Activated CD8-positive, alpha-beta memory T cell treated with anti-CD3 and anti-CD28 coated beads for 48 hours (primary cell): ENCODE results near the gene TMEM41A.

Source experiments
- DNase-seq, 3 experiments: peaks; one replicate each; pipeline ENCODE4 v3.0.0-alpha.2; 2020; ENCODE audit warnings: low read depth in 2 of 3, low spot score in 2 of 3

TMEM41A gene

DNA sequence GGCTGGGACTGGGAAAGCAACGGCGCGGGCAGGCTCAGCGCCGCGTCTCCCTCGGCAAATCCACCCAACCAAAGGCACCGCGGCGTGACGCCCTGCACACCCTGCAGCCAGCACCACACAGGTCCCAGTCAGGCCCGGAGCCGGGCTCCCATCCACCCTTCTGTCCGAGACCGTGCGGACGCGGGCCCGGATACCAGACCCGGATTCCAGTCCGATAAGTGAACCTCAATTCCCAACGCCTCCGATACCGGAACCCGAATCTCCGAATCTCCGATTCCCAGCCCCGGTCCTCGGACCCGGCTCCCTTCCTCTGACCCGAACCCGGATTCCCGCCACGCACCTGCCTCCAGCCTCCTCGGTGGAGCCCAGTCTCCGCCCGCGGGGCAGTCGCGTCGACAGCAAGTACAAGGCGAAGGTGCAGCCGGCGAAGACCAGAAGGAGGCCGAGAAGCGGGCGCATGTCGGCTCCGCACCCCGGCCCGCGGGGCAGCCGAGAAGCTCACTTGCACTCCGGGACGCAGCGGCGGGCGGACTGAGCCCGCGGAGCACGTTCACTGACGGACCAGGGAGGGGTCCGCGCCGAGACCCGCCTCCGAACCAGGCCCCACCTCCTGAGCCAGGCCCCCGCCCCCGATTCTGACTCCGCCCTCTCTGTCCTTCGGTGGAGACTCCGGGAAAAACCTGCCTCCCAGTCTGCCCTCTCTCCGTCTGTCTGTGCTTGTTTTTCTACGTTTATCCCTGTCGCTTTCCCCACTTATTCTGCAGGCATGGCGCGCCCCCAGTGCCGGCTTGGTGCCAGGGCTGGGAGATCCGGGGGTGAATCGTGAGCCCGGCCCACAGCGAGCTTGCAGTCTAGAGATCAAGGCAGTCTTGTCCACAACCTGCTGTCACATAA is at the start of gene TMEM41A:
Gene TMEM41A (minus strand): TSS at position 533 of the 894 bp plus-strand sequence. CDS start 74 bp downstream, at position 459.
- DNase-seq = peak; percentile 79 to 90 (median 89)

DNA sequence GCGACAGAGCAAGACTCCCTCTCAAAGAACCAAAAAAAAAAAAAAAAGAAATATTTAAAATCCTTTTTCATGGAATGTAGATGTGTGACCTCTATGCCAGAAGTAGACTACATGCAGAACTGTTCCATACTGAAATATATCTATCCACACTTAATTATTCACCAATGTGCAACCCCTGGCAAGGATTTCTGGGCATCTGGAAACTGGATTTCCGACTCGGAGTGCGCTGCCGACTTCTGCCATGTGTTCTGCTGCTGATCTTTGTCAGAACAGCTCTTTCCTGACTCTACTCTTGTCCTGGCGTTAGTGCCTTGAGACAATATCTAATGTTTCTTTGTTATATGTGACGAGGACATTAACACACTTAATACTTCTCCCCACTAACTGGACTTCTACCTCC is 41.9 kb upstream of the TMEM41A start:
- DNase-seq = no peak

DNA sequence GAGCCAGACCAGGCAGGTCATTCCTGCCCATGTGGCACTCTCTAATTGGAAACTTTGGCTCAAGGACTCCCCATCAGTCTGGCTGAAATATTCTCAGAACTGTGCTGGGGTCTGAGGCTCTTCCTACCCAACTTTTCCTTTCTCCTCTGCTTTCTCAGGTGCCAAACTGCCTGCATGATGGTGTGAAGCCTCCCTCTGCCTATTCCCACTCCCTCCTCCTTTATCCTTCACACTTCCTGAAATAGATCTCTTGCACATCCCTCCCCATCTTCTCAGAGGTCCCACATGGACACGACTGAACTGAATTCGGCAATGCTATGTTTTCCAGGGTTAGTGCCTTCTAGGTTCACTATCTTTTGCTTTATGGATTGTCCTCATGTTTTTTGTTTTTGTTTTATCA is 41.1 kb upstream of the TMEM41A start:
- no peak for DNase-seq

DNA sequence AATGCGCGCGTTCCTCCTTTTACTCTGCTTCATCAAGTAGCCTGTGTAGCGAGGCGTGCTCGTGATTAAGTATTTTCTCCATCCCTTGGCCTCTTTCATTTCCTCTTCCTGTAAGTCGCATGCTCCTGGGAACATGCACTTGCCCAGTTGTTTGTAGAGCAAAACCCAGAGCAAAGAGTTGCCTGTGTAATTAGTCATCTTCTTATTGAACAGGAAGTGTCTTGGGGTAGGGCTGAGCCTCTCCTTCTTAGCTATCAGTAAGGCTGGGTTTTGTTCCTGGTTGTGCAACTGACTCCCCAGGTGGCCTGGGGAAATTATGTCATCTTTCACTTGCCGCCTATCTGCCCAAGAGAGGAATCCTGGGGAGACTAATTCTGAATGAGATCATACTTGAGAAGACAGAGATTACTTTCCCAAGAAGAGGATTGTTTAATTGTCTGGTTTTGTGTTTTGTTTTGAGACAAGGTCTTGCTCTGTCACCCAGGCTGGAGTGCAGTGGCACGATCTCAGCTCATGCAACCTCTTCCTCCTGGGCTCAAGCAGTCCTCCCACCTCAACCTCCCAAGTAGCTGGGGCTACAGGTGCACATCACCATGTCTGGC is 38.6 kb upstream of the TMEM41A start:
- DNase-seq = peak in 1 of 3 experiments; percentile 31

DNA sequence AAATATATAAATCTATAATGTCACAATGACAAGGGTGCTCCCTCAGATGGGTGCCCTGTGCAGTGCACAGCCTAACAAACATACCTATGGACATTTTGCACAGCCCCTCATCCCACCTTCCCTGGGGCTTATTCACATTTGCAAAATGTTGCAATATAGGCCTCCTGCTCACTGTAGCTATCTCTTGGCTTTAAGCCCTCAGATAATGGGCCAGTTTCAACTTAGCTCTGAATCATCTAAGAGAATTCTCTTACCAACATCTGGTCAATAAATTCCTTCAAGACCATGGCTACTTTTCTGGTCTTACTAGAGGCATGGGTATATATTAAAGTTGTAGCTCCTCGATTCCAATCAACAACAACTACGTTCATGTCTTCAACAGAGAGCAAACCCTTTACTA is 35.7 kb upstream of the TMEM41A start:
- DNase-seq = no peak

DNA sequence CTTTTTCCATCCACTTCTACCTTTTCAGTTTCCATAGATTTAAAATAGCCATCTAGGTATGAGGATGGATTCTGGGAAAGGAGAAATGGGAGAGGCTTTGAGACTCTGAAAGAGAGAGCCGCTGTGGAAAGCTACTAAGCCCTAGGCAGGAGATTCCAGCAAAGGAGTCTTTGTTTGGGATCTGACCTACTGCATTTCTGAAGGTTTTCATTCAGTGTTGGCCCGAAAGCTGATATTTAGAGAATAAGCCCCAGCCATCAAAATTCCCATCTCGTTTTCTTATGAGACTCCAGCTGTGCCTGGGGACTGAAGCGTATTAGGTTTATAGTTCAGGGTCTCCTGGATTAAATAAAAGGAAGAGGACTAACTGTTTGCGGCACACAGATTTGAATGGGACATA is 34.1 kb upstream of the TMEM41A start:
- DNase-seq = no peak

DNA sequence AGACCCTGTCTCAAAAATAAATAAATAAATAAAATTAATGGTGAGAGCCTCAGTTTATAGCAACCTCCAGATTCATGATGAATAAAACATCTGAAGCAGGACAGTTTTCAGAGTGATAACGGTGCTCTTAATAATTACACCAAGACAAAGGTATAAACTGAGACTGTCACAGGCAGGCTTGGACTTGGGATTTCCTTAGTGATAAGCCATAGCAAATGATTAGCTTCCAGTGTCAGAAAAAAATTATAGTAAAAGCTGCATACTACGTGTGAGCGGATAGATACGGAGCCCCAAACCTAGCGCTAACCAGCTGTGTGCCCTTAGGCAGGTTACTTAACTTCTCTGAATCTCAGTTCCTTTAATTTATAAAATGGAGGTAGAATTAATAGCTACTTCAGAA is 32.0 kb upstream of the TMEM41A start:
- DNase-seq = no peak

DNA sequence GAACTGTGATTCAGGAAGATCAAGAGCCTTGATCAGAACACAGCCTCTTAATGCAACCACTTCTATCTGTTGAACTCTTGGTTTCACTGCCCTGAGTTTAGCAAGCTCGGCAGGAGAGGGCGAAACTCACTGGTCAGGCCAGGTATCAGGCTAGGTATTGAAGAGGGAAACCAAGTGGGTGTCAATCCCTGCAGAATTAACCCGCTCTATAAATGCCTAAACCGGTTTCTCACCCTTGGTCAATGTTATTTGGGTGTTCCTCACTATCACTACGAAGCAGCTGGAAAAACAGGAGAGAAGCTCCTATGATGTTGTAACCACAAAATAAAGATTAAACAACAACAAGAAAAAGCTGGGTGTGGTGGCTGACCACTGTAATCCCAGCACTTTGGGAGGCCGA is 29.7 kb upstream of the TMEM41A start:
- no peak for DNase-seq

DNA sequence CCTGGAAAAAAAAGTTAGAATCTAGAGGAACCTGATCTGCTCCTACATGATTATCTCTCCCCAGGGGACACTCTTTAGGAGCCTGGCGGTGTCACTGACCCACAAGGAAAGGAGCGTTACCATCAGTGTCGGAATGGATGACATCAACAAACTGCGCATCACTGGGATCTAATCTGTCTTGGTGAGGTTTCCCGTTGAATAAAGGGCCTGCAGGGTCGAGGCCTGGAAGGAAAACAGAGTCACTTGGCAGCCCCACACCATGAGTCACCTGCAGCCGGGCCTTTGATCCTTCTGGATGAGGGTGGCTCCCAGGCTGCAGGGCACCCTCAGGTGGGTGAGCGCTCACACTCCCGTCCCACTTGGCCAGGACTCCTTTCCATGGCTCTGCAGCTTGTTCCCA is 28.5 kb upstream of the TMEM41A start:
- no peak for DNase-seq

DNA sequence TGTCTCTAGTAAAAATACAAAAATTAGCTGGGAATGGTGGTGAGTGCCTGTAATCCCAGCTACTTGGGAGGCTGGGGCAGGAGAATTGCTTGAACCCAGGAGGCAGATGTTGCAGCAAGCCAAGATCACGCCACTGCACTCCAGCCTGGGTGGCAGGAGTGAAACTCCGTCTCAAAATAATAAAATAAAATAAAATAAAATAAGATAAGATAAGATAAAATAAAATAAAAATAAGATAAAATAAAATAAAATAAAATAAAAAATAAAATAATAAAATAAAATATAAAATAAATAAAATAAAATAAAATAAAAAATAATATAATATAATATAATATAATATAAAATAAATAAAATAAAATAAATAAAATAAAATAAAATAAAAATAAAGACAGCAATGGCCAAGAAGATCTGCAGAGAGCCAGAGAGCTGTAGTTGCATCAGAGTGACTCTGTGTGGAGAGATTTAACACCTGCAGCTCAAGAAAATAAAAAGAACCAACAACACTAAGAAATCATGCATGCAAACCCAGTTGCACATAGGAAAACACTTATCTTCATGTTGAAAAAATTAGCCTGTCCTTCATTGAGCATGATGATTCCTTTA is 27.6 kb upstream of the TMEM41A start:
- DNase-seq = no peak

DNA sequence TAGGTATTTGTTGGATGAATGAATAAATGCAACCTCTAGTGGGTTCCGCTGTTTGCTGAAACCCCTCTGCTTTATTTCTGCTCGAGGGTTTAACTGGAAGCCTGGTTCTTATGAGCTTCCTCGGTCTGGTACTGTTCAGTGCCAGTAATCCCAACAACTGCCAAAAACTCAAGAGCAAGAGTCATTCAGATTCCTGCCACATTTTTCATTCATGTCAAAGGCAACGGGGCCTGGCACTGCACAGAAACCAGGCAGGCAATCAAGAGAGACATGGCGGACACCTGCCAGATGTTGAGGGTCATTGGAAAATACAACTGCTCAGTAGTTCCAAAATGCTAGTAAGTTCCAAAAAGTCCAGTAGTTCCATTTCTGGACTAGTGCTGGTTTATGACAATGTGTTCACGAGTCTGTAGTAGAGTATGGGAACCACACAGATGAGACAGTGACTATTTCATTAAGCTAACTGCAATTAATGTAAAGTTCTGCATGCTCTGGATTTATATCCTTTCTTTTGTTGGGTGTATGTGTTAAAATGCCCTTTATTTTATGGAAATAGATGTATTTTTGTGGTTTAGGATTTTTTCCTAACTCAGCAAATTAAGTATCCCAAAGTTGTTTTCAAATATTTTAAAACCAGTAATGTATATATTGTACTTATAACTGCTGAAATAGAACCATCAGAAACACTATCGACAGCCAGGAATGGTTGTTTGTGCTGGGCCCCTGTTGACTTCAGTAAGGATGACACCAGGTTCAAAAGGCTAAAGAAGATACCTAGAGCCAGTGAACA is 22.7 kb upstream of the TMEM41A start:
- no peak for DNase-seq

DNA sequence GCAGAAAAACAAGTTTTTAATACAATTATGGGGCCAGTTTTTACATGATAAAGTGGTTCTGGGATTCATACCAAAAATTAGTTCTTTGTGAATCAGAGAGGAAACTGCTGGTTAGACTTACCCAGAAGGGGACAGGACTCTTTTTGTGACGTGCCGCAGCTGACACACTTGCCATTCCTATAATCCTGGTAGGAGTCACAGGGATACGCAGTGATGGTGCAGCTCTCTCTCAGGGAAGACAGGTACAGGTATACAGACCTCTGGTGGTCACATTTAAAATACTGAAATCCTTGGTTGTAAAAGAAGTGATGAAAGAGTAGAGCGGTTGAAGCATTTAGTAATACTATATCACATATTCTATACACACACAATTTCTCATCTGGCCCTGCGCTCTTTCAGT is 20.2 kb upstream of the TMEM41A start:
- no peak for DNase-seq

DNA sequence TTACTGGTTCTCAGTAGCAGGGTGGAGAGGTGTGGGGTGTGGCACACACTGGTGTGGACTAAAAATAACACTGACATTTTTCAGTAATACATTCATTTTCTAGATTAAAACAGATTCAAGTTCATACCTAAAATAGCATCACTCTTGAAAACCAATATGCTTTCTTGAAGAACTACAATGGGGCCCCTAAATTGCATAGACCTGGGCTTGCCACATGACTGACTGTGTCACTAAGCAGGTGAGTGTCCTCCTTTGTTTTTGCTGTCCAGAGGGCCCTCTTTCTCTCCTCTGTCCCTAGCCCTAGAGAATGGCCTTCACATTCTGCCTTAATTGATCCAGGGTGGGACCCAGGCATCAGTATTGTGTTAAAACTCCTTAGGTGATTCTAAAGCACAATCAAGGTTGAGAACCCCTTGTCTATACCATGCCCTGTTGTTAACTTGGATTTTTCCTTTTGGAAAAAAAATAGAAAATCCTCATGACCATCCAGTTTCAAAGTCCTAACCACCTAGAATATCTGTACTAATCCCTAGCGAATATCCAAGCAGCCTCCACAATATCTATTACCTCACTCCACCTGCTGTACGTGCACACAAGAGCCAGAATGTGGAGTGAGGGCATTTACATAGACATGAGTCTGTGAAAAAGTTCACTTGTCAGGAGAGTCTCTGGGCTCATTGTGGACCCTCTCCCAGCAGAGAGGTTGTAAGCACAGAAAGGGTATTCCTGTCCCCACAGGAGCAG is 18.7 kb upstream of the TMEM41A start:
- DNase-seq = no peak

DNA sequence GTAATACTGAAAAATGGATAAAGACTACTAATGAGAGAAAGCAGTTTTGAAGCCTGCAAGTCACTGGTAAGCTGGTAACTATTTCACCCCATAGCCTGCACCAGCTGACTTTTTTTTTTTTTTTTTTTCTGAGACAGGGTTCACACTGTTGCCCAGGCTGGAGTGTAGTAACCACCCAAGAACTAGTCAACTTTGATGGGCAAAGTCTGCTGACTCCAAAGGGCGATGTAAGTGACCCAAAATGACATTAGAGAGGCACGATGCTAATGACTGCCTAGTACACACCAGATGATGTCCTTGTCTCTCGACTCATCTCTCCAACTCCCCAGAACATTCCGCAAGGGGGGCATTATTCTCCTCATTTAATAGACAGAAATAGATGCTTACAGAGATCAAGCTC is 12.9 kb upstream of the TMEM41A start:
- DNase-seq = no peak

DNA sequence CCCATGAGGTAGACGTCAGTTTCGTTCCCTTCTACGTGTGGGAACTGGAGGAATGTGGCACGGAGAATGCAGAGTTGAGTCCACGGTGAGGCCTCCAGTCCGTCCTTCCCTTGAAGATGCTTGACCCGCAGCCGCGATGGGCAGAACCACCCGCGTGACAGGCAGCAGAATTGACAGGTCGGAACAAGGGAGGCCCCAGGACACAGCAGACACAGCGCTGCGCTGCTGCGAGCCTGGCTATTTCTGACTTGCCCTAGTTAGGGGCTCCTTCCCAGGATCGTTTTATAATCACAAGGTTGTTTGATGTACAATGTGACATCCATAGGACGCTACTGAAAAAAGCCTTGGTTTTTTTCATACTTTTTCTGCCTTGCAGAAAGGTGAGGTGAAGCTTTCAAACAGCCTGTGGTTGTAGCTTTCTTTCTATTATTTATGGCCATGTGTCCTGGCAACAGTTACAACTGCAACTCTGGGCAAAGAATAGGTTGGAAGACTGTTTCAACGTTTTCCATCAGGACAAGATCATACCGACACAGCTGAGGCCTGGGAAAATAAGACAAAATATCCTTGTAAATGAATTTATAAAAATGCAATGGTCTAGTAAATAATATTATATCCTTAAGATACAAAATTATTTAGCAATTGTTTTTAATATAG is 9.6 kb upstream of the TMEM41A start:
- DNase-seq = no peak

DNA sequence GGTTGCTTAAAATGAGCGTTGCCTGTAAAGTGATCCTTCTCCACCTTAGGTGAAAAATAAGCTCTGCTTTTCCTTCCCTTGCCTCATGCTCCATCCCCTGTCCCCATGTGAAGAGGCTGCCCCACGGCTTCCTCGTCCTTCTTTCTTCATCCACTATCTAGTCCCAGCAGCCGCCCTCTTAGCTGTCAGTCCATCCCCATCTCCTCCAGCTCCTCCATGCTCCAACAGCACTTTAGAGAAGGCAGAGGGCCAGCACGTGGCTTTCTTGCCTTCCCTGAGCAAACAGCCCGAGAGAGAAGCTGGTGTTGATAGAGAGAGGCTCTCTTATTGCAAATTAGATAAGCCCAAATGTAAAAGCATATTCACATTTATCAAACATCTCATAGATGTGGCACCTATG is 9.0 kb upstream of the TMEM41A start:
- no peak for DNase-seq

DNA sequence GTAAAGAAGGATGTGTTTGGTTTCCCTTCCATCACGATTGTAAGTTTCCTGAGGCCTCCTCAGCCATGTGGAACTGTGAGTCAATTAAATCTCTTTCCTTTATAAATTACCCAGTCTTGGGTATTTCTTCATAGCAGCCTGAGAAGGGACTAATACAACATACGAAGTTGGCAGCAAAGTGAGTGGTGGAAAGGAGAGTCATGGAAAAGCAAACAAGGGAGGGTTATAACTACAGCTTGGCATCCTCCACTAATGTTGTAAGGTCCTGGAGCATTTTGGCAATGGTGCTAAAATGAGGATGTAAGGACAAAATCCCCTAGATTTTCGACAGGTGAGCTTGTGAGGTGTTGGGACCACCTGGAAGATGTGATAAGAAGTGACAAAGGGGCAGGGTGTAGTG is 5.8 kb upstream of the TMEM41A start:
- DNase-seq = no peak

DNA sequence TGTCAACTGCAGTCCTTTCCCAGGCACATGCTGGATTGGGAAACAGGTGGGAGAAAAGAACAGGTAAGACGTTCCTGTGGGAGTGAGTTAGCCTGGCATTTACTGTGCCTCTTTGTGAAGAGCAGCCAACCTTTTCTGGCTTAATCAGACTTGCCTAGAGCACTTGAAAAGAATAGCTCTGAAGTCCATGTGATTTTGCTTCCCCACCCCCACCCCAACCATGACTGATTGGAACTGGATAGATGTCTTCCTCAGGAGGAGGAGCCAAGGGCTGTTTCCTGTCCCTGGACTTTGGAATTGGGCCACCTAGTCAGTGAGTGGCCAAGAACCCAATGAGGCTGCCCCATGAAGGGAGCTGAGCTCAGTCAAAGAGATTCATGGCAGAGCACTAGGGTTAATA is 4.7 kb upstream of the TMEM41A start:
- no peak for DNase-seq

DNA sequence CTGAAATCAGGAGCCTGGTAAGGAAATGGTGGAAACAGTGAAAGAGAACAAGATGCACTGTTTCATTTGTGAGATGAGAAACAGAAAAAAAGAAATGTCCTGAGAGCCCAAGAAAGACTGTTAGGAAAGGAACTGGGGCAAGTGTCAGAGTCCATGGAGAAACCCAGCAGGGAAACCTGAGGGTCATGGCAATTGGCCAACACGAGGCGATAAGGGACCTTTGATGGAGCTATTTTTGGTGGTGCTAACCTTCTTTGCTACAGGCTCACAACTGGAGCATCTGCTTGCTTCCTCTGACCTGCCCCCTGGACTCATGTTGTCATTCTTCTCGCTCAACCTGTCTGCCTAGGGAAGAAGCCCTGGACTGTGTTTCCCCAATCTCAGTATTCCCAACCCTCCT is 4.2 kb upstream of the TMEM41A start:
- DNase-seq = no peak

DNA sequence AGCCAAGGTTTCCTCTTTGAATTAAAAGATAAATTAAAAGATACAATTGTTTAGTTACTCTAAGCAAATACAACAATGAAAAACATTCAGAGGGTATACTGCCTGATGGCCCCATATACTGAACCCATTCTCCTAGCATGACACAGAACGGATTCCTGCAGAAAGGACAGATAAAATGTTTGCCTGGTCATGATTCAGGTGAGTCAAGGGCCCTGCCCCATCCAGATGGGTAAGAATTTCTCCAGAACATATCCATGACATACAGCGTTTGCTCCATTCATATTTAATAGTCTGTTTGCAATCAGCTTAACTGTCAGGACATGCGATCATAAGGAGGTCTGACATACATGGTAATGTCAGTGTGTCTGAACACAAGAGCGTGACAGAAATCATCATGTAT is 8.6 kb downstream of the TMEM41A start:
- no peak for DNase-seq
